Muscle layer of duodenum (tissue), 2 donors: ENCODE data around the gene CLIP4.

Experiments
- H3K27ac ChIP-seq: one replicate; pipeline ENCODE4 v1.7.0; 2013; ENCODE audit warnings: mild to moderate bottlenecking, low read length
- H3K27me3 ChIP-seq: one replicate; pipeline ENCODE4 v1.7.0; 2013; ENCODE audit warnings: low read depth, mild to moderate bottlenecking, control low read depth, low read length
- H3K36me3 ChIP-seq, 2 donors: one replicate each; pipeline ENCODE4 v1.7.0; 2013; ENCODE audit warnings: low read length in 2 of 2, control low read depth in 1 of 2, mild to moderate bottlenecking in 1 of 2; ENCODE audit not compliant: insufficient read depth in 2 of 2, control insufficient read depth in 1 of 2
- H3K4me1 ChIP-seq, 2 donors: one replicate each; pipeline ENCODE4 v1.7.0; 2013; ENCODE audit warnings: low read length in 2 of 2, mild to moderate bottlenecking in 2 of 2, control low read depth in 1 of 2, moderate library complexity in 1 of 2; ENCODE audit not compliant: insufficient read depth in 2 of 2, control insufficient read depth in 1 of 2
- H3K4me3 ChIP-seq, 2 donors: one replicate each; pipeline ENCODE4 v1.7.0; 2013; ENCODE audit warnings: low read length in 2 of 2, low read depth in 1 of 2, mild to moderate bottlenecking in 1 of 2
- H3K9me3 ChIP-seq, 2 donors: one replicate each; pipeline ENCODE4 v1.7.0; 2013; ENCODE audit warnings: low read length in 2 of 2, control low read depth in 1 of 2, mild to moderate bottlenecking in 1 of 2; ENCODE audit not compliant: control insufficient read depth in 1 of 2
- donor health status: healthy.

Gene CLIP4

GRCh38 chr2:29165362-29166241, 50.4 kb downstream of the CLIP4 start:
- peaks cover 0 to 12% of the 10 kb centered on the region in 2 donors for H3K36me3 ChIP-seq
- no peaks in the 10 kb centered on the region for H3K4me1 ChIP-seq
- no peaks in the 10 kb centered on the region for H3K27me3 ChIP-seq
- H3K4me3 ChIP-seq, result no peak overlapping the region
- no peaks in the 10 kb centered on the region for H3K9me3 ChIP-seq
- H3K27ac ChIP-seq, result no peak overlapping the region

- Histone ChIP-seq H3K27me3 (no peaks in the 10 kb centered on the region), H3K4me1 (no peaks in the 10 kb centered on the region), H3K27ac (no peak overlapping the region), H3K4me3 (no peak overlapping the region), H3K36me3 (peaks cover 0 to 8% of the 10 kb centered on the region in 2 donors), H3K9me3 (no peaks in the 10 kb centered on the region)
Measured at GRCh38 chr2:29166242-29167039, 51.2 kb downstream of the CLIP4 start.

GRCh38 chr2:29174937-29175336, 59.7 kb downstream of the CLIP4 start:
- H3K27ac ChIP-seq, result no peak overlapping the region
- peaks cover 8 to 26% of the 10 kb centered on the region in 2 donors for H3K36me3 ChIP-seq
- no peak overlapping the region for H3K4me3 ChIP-seq
- no peaks in the 10 kb centered on the region for H3K27me3 ChIP-seq
- H3K9me3 ChIP-seq, result no peaks in the 10 kb centered on the region
- H3K4me1 ChIP-seq, result no peaks in the 10 kb centered on the region

GRCh38 chr2:29175338-29175737, 60.1 kb downstream of the CLIP4 start:
- Histone ChIP-seq H3K36me3 (peaks cover 8 to 26% of the 10 kb centered on the region in 2 donors), H3K27me3 (no peaks in the 10 kb centered on the region), H3K27ac (no peak overlapping the region), H3K4me1 (no peaks in the 10 kb centered on the region), H3K4me3 (no peak overlapping the region), H3K9me3 (no peaks in the 10 kb centered on the region)

GRCh38 chr2:29182334-29182733, 67.1 kb downstream of the CLIP4 start:
- H3K9me3 ChIP-seq, result no peaks in the 10 kb centered on the region
- no peaks in the 10 kb centered on the region for H3K27me3 ChIP-seq
- no peak overlapping the region for H3K27ac ChIP-seq
- peaks cover 3 to 20% of the 10 kb centered on the region in 2 donors for H3K36me3 ChIP-seq
- H3K4me3 ChIP-seq, result no peak overlapping the region
- no peaks in the 10 kb centered on the region for H3K4me1 ChIP-seq

- no peak overlapping the region for H3K27ac ChIP-seq
- H3K9me3 ChIP-seq, result no peaks in the 10 kb centered on the region
- no peaks in the 10 kb centered on the region for H3K4me1 ChIP-seq
- no peak overlapping the region for H3K4me3 ChIP-seq
- peaks cover 3 to 20% of the 10 kb centered on the region in 2 donors for H3K36me3 ChIP-seq
- H3K27me3 ChIP-seq, result no peaks in the 10 kb centered on the region
Measured at GRCh38 chr2:29182920-29183319, 67.7 kb downstream of the CLIP4 start.

- Histone ChIP-seq H3K27ac (no peak overlapping the region), H3K27me3 (no peaks in the 10 kb centered on the region), H3K36me3 (peaks cover 3 to 16% of the 10 kb centered on the region in 2 donors), H3K4me3 (no peak overlapping the region), H3K9me3 (no peaks in the 10 kb centered on the region), H3K4me1 (no peaks in the 10 kb centered on the region)
Measured at GRCh38 chr2:29184531-29184930, 69.3 kb downstream of the CLIP4 start.

GRCh38 chr2:29186817-29187216, 71.6 kb downstream of the CLIP4 start:
- Histone ChIP-seq H3K27ac (no peak overlapping the region), H3K4me3 (no peak overlapping the region), H3K4me1 (no peaks in the 10 kb centered on the region), H3K36me3 (peaks cover 3 to 12% of the 10 kb centered on the region in 2 donors), H3K9me3 (no peaks in the 10 kb centered on the region), H3K27me3 (no peaks in the 10 kb centered on the region)

GRCh38 chr2:29187926-29188325, 72.7 kb downstream of the CLIP4 start:
- Histone ChIP-seq H3K4me1 (no peaks in the 10 kb centered on the region), H3K4me3 (no peak overlapping the region), H3K27ac (no peak overlapping the region), H3K9me3 (no peaks in the 10 kb centered on the region), H3K36me3 (peaks cover 0 to 3% of the 10 kb centered on the region in 2 donors), H3K27me3 (no peaks in the 10 kb centered on the region)

- no peak overlapping the region for H3K4me3 ChIP-seq
Measured at GRCh38 chr2:29189052-29189451, 73.8 kb downstream of the CLIP4 start.

GRCh38 chr2:29191817-29192216, 76.6 kb downstream of the CLIP4 start:
- peaks cover 0 to 3% of the 10 kb centered on the region in 2 donors for H3K36me3 ChIP-seq
- H3K9me3 ChIP-seq, result no peaks in the 10 kb centered on the region
- H3K4me3 ChIP-seq, result no peak overlapping the region
- peaks cover 0 to 2% of the 10 kb centered on the region in 2 donors for H3K4me1 ChIP-seq
- no peak overlapping the region for H3K27ac ChIP-seq
- H3K27me3 ChIP-seq, result no peaks in the 10 kb centered on the region

More at GRCh38 chr2:29189052-29189451, 73.8 kb downstream of the CLIP4 start:
- Histone ChIP-seq H3K27me3 (no peaks in the 10 kb centered on the region), H3K9me3 (no peaks in the 10 kb centered on the region), H3K4me1 (no peaks in the 10 kb centered on the region), H3K36me3 (peaks cover 0 to 3% of the 10 kb centered on the region in 2 donors), H3K27ac (no peak overlapping the region)
